Measurements from ENCODE around the gene RASA2.

The RASA2 gene, protein sequence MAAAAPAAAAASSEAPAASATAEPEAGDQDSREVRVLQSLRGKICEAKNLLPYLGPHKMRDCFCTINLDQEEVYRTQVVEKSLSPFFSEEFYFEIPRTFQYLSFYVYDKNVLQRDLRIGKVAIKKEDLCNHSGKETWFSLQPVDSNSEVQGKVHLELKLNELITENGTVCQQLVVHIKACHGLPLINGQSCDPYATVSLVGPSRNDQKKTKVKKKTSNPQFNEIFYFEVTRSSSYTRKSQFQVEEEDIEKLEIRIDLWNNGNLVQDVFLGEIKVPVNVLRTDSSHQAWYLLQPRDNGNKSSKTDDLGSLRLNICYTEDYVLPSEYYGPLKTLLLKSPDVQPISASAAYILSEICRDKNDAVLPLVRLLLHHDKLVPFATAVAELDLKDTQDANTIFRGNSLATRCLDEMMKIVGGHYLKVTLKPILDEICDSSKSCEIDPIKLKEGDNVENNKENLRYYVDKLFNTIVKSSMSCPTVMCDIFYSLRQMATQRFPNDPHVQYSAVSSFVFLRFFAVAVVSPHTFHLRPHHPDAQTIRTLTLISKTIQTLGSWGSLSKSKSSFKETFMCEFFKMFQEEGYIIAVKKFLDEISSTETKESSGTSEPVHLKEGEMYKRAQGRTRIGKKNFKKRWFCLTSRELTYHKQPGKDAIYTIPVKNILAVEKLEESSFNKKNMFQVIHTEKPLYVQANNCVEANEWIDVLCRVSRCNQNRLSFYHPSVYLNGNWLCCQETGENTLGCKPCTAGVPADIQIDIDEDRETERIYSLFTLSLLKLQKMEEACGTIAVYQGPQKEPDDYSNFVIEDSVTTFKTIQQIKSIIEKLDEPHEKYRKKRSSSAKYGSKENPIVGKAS

DNA sequence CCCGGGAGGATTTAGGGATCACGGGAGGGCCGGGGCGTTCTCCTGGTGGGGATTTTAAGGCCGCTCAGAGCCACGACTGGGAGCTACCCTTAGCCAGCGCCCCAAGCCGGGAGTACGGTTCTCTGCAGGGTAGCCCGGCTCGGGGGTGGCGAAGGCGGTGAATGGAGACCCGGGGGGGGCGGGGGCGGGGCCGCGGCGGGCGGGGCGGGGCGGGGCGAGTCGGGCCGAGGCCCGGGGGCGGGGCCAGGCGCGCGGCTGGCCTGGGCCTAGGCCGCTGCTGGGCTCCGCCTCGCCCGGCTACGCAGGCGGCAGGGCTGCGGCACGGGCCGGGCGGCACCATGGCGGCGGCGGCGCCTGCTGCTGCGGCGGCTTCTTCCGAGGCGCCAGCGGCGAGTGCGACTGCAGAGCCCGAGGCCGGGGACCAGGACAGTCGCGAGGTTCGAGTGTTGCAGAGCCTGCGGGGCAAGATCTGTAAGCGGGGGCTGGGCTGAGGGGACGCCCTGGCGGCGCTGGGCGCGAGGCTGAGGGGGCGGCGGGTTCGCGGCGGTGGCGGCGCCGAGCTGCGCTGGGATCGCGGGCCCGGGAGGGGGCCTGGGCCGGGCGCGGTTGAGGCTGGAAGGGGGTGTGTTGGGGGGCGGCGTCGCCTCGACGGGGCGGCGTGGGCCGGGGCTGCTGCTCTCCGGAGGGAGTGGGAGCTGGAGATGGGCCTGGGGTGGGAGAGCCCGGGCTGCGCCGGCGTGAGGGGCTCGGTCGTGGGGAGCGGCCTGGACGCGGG is at the start of gene RASA2:
Gene RASA2, plus strand, starts transcription at position 282 of the 775 bp plus-strand sequence. Its CDS starts 57 bp downstream, at position 339.
- peak; percentile 88 for DNase-seq

- no peak for DNase-seq
Measured at GRCh38 chr3:141439589-141439988, 47.2 kb upstream of the RASA2 start.

GRCh38 chr3:141440942-141441341 is 45.9 kb upstream of the RASA2 start:
- no peak for DNase-seq

DNA sequence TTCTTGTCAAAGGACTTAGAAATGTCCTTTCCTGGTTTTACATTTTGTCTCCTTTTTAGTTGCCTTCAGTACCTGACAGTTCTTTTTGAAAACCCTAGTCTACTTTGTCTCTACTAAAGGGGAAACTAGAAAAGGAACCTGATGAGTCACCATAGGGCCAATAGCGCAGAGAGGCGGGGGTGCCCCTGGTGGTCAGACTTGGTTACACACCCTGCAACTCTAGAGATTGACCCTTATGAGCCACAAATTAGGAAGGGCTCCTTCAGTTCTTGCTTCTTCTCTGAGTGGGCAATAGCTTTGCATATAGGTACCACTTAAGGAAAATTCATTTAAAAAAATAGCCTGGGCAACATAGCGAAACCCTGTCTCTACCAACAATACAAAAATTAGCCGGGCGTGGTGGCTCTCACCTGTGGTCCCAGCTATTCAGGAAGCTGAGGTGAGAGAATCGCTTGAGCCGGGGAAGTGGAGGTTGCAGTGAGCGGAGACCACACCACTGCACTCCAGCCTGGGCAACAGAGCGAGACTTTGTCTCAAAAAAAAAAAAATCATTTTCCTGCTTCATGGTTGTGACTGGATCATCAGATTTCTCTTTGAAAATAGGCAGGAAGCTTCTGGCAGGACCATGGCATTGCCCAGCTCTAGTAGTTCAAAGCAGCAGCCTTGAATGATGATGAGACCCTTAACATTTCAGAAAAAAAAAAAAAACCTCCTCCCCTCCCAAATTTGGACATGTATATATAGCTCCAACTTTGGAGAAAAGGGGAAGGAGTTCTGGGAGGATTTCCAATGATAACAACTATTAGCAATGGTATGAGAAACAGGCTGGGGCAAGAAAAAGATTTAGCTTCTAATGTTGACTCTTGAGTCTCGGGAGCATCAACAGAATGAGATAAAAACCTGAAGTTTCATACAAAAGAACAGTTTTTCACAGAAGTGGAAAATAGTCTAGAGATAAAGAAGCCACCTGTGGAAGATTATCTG is 45.2 kb upstream of the RASA2 start:
- peak; percentile 42 for DNase-seq

GRCh38 chr3:141442446-141442845 is 44.4 kb upstream of the RASA2 start:
- no peak for DNase-seq

DNA sequence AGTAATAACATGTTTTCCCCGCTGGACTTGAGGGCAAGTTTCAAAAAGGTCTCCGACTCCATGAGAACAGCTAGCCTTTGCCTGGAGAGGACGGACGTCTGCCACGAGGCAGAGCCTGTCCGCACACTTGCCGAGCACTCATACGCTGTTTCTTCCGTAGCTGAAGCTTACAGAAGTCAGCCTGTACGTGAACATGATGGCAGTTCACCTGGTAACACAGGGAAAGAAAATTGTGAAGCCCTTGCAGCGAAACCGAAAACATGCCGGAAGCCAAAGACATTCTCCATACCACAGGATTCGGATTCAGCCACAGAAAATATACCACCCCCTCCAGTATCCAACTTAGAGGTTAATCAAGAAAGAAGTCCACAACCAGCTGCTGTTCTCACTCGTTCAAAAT is 43.9 kb upstream of the RASA2 start:
- DNase-seq = no peak

DNA sequence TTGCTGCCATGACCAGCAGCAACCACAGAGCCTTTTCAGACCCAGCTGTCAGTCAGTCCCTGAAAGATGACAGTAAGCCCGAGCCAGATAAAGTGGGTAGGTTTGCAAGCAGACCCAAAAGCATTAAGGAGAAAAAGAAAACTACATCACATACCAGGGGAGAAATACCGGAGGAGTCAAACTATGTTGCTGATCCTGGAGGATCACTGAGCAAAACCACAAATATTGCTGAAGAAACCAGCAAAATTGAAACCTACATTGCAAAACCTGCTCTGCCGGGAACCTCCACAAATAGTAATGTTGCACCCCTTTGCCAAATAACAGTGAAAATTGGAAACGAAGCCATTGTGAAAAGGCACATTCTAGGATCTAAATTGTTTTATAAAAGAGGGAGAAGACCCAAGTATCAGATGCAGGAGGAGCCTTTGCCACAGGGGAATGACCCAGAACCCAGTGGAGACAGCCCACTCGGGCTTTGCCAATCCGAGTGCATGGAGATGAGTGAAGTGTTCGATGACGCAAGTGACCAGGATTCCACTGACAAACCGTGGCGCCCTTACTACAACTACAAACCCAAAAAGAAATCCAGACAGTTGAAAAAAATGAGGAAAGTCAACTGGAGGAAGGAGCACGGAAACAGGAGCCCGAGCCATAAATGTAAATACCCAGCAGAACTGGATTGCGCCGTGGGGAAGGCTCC is 42.1 kb upstream of the RASA2 start:
- no peak for DNase-seq

DNA sequence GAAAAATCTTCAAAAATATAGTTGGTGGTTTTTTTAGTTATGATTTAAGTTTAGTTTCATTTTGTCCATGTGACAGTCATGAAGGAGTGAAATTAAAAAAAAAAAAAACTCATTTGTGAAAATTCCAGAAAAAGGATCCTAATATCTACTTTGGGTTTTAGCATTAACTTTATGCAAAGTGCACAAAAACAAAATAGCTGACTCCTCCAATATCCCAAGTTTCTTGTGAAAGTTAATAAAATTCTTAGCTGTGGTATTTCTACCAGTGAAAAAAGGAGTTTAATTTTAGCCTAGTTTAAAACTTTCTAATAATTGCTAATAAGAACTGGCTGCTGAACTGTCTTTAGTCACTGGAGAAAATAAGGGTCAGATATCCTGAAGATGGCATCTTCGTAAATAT is 40.8 kb upstream of the RASA2 start:
- DNase-seq = no peak

DNA sequence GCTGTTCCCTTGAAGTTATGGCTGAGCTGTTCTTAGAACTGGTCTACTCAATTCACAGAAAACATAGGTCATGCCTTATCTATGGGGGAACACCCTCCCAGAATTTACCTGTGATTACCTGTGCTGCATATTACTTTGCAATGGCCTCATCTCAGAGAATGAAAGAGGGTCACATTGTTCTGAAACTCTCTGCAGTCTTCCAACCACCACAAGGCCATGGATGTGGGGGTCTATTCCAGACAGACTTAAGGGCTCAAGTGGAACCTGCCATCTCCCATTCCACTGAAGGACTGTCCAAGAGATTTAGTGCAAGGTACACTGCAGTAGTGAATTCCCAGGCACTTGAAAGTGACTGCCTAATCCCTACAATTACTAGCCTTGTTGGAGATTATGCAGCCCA is 40.1 kb upstream of the RASA2 start:
- no peak for DNase-seq

- peak; percentile 71 for DNase-seq
Measured at GRCh38 chr3:141447383-141447782, 39.4 kb upstream of the RASA2 start.

DNA sequence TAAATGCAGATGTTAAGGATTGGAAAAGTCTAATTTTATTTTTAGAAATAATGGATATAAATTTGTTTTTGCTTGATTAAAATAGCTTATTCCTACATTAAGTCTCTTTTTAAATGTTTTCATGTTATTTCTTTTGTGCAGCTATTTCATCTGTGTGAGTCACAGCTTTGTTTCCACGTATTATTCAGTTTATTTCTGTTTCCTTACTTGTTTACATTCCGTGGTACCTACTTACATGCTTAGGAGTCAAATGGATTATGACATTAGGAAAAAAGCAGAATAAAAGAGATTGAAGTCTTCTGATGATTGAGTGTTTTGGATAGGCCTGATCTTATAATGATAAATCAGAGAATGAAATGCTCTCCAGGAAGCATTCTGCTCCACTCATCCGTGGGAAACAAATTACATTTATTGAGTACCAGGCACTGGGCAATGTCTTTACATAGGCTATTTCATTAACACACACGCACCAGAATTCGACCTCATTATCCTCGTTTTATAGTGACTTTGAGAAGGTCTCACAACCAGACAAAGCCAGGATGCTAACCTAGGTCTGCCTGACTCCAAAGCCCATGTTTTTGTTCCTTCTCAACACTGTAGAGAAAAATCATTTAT is 38.1 kb upstream of the RASA2 start:
- DNase-seq = peak; percentile 68

DNA sequence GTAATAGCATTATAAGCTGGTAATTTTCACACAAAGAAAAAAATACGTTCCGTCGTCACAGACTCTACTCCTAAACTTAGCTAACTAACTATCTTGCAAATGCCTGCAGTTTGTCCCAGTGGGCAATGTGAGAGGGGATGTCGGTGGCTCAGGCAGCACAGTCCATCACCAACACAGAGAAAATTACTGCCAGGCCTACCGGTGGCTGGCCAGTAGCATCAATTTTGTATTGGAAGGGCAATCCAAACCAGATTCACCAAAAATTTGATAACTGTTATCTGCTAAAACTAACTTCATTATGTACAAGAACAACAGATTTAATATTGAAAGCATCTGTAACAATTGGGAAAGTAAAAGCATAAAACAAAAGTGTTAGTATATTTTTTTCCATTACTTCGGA is 37.4 kb upstream of the RASA2 start:
- DNase-seq = no peak

DNA sequence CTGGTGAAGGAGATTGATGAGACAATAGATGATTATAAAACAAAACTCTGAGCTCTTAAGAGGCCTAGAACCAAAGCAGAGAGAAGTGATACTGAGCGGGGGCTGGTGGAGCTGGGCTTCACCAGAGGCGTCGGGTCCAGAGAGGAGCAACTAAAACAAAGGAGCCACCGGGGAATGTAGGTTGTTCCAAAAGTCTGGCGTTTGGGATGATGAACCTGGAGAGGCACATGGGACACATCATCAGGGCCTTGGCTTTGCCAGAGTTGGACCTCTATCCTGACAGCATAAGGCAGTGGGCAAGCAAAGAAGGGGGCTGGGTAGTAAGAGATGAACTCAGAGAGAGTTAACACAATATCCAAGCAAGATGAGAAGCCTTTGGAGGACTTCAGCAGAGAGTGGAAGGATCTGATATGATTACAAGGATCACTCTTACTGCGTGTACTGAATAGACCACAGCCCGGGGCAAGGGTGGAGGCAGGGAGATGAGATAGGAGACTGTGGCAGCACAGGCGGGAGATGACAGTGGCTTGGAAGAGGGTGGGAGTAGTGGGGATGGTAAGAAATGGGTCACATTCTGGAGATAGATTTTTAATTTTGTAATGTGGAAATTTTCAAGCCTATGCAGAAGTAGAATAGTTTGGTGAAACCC is 36.0 kb upstream of the RASA2 start:
- no peak for DNase-seq

DNA sequence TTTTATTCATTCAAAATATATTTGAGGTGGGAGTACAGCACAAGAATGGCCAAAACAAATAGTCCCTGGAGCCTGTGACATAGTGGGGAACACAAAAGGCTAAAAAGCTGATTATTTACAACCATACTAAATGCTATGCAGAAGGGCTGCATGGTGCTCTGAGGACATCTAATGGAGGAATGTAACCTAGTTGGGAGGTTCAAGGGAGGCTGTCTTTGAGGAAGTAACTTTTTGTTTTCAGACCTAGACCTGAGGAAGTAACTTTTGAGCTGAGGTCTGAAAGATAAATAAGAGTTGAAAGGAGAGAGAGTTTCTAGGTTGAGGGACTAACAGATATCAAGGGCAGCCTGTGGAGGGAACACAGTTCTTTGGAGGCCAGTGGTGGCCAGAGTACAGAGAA is 34.8 kb upstream of the RASA2 start:
- DNase-seq = peak; percentile 68

- no peak for DNase-seq
Measured at GRCh38 chr3:141452773-141453172, 34.1 kb upstream of the RASA2 start.

DNA sequence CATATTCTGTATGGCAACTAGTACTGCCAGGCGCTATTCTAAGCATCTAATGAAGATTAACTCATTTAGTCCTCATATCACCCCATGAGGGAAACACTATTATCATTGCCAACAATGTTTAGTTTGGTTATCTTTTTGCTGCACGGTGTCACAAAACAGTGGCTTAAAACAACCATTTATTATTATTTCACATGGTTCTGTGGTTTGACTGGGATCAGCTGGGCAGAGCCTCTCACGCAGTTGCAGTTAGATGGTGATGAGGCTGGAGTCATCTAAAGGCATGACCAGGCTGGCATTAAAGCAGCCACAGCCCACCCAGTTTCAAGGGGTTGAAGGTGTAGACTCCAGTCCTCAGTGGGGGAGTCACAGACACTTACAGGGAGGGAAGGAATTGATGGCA is 32.8 kb upstream of the RASA2 start:
- DNase-seq = no peak

DNA sequence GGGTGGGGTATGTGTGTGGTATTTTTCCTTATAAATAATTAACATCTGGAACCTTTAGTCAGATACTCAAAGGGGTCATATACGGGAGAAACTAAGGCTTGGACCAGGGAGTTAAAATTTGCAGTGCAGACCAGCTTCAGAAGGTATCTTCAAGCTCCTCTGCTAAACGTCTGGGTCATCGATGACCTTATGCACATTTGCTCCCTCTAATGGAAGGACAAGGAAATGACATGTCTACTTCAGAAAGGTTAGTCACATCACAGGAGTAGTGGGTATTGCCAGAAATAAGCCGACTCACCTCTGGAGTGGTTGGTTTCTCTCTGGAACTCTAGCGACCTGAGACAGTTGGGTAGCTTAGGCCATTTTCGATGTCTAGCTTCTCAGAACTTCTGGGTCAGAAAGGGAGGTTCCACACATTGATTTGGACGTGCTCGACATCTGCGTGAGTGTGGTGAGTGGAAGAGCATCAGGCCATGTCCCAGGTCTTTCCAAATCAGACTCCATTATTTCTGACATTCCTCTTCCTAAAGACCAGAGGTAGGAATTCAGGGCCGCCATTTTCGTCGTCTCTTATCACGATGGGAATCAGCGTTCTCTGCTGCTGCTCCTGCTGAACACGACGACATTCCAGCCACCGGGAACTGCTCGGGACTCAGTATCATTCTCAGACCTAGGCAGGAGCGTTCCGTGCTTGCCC is 31.8 kb upstream of the RASA2 start:
- DNase-seq = peak; percentile 75

DNA sequence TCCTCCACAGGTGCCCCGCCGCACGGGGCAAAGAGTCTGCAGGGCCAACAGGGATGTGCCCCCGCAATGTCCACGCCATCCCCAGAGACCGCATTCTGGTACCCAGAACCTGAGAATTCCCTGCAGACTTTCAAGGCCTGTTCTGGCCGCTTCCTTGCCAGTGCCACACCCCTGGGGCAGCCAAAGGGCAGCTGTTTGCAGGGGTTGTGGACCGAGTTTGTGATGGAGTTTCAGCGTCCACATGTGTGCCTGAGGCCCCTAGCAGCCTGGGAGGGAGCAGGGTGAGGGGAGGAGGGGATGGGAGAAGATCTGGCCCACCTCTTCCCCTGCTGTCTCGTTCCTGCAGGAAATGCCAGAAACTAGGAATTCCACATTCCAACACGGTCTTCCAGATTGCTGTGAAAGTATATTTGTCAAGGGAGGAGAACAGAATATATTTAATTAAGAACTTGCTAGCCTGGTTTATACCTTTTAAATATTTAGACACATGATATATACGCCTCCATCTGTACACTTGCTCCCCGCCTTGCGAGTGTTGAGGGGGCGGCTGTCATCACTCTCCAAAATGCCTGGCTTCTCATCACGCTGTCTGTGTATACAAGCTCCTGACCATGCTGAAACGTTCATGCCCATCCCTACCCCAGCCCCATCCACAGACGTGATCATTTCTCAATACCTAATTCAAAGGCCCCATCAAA is 31.1 kb upstream of the RASA2 start:
- DNase-seq = no peak

DNA sequence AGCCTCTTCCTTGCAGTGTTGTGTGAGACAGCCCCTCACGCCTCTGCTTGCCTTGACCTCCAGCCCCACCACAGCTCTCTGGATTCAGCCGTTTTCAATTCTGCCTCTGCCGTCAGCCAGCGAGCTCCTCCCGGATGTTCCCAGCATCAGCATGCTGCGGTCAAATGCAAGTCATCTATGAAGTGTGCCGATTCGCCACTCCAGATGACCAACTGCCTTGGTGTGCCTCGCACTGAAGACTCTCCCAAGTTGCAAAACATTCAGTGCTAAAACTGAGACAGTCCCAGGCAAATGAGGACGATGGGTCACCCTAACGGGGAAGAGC is 30.6 kb upstream of the RASA2 start:
- DNase-seq = no peak
